ENCODE results near the gene NUDT19.

GRCh38 chr19:32750441-32751055 lies 58.9 kb downstream of the NUDT19 start:
- no peak for TF ChIP-seq POLR2A (IDR thresholded peaks at IDR 0.05; ENCODE audit: low read depth)
- TF ChIP-seq POLR2AphosphoS5 (IDR thresholded peaks at IDR 0.05): no peak
- TF ChIP-seq CTCF (IDR thresholded peaks at IDR 0.05): no peak
- no peak for TF ChIP-seq EP300 (IDR thresholded peaks at IDR 0.05)

Measured in esophagus muscularis mucosa (tissue), 4 donors.